Stimulated activated CD4-positive, alpha-beta T cell treated with anti-CD3 and anti-CD28 coated beads, TNF-alpha, amount 100 ng/mL, for 1 hour (primary cell): Measurements from ENCODE around the gene SLK.

ENCODE experiments used
- DNase-seq, 3 donors: peaks; one replicate each; pipeline ENCODE4 v3.0.0-alpha.2; 2020; ENCODE audit warnings: low read depth in 3 of 3, low spot score in 1 of 3

Gene SLK

DNA sequence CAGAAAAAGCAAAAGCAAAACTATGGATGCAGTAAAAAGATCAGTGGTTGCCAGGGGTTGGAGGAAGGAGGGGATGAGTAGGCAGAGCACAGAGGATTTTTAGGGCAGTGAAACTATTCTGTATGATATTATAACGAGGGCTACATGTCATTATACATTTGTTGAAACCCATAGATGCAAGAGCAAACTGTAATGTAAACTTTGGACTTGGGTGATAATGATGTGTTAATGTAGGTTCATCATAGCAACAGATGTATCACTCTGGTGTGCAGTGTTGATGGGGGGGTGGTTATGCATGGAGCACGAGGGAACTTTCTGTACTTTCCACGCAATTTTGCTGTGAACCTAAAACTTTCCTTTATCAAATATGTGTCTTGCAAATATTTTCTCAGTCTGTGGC lies 23.2 kb downstream of the SLK start:
- no peak for DNase-seq

DNA sequence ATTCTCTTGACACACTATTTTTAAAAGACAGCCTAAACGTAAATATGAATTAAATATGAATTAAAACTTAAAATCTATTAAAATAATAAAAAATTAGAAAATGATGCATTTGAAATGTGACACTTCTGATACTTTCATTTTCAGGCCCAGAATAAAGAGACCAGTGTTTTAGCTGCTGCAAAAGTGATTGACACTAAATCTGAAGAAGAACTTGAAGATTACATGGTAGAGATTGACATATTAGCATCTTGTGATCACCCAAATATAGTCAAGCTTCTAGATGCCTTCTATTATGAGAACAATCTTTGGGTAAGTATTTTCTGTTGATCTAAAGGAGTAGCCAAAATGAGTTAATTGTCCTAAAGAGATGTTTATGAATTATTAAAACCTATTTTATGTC lies 23.6 kb downstream of the SLK start:
- no peak for DNase-seq

DNA sequence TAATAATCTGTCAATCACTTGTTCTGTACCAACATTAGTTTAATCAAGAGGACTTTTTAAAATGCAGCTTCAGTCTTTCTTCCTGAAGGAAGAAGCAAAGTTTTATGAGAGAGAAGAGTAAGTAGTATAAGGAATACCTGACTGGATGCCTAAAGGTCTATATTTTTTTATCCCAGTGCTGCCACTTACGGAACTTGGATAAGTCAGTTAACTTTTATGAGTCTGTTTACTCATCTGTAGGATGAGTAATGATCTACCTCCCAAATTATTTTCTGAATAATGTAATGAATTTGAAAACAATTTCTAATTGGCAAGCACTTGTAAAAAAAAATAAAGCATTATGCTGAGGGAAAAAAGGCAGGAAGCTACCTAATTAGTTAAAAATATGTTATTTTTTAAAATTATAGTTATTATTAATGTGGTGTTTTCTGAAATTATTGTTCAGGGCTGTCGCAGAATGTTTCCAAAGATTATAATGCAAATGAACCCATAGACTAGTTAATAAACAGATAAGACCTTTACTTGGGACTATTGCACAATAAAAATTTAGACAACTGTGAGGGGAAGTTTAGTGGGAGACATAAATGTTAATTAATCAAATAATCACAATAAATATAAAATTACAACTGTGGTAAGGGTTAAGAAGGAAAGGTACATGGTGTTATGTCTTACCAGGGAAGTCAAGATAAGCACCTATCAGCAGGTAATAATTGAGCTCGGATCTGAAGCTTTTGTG lies 24.6 kb downstream of the SLK start:
- DNase-seq, result no peak

DNA sequence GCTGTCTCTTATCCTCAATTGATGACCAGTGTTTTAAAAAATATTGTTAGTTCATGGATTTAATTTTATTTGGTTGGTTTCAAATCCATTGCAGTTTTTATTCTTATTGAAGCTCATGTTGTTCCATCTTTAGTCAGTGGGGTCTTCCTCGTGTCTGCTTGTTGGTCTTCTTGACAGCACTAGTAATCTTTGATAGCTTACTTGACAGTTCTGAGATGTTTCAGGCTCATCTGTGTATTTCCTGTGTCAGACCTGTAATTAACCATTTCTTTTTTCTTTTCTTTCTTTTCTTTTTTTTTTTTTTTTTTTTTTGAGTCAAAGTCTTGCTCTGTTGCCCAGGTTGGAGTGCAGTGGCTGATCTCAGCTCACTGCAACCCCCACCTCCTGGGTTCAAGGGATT lies 28.2 kb downstream of the SLK start:
- DNase-seq, result no peak

DNA sequence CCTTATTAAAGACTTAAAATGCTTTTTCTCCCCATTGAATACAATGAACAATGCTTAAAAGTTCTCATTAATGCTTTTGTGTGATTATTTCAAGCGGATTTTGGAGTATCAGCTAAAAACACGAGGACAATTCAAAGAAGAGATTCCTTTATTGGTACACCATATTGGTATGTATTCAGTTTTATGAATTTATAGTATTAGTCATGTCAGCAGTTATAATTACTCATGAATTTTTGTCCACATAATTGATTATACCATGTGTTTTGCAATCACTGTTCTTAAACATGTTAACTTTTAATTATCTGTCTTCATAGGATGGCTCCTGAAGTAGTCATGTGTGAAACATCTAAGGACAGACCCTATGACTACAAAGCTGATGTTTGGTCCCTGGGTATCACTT lies 31.9 kb downstream of the SLK start:
- DNase-seq, result no peak

DNA sequence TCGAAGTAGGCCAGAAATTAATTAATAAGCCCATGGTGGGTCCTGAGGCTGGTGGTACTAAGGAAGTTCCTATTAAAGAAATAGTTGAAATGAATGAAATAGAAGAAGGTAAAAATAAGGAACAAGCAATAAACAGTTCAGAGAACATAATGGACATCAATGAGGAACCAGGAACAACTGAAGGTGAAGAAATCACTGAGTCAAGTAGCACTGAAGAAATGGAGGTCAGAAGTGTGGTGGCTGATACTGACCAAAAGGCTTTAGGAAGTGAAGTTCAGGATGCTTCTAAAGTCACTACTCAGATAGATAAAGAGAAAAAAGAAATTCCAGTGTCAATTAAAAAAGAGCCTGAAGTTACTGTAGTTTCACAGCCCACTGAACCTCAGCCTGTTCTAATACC lies 36.0 kb downstream of the SLK start:
- DNase-seq, result no peak

DNA sequence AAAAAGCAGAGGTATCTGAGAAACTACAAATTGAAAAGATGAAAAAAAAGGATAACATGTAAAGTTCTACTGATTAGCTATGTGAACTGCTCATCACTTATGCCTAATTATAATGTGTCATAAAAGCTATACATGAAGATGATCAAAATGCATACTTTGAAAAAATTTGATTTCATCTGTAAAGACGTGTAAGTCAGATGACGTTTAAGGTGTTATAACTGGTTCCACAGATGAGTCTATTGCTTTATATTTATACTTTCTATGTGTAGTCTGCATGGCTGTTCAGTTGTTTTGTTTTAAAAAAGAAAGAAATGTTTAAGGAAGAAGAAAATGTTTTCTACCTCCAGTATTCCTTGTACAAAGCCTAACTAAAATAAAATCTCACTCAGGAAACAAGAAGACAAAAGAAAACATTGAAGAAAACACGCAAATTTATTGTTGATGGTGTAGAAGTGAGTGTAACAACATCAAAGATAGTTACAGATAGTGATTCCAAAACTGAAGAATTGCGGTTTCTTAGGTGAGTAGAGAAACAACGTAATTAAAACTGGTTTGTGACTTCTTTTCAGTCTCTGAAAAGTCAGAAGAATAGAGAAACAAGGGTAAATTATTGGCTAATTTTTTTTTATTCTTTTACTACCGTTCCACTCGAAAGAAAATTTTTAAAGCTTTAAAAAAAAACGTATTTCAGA lies 38.4 kb downstream of the SLK start:
- DNase-seq, result no peak

DNA sequence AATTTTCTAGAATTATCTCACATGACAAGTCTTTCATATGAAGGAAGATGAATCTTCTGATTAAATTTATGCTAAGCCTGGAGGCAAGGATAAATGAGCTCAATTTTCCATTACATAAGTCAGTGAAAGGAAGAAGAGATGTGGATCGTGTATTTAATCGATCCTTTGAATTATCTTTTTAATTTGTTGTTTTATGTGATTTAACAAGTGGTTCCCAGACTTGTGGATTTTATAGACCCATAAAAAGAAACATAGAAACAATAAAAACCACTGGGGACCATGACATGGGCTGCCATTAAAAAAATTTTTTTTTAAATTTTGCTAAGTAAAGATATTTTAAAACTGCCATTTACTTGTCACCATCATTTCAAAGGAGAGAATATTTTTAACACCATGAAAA lies 45.0 kb downstream of the SLK start:
- DNase-seq, result no peak

DNA sequence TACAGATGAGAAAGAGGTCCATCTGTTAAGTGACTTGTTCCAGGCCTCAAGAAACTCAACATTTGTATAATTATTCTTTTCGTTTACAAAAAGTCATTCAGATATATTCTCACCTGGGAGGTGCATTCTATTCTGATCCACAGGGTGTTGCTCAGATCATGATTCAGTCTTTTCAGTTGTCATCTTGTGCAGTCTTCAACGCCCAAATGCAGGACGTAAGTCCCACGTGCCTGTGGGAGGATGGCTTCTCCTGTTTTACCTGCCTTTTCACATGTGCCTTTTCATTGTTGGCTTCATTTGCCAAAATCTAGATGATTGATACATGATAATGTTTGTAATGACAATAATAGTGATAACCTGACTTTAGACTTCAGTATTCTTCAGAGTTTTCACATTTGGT lies 46.5 kb downstream of the SLK start:
- no peak for DNase-seq

DNA sequence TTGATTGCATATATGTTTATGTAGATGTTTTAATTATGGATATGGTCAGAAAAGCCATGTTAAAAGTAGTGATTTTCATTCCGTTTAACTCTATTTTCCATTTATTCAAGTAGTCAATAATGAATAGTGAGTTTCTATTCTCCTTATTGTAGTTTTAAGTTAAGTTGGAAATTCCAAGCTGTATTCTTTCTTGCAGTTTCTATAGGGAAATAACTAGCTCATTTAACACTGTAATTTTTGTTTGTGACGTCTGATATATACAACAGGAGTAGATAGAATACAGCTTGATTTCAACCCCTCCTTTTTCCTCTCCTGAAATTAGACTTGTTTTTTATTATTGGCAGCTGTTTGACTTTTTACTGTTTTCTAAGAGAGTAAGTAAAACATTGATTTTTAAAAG lies 47.2 kb downstream of the SLK start:
- no peak for DNase-seq

DNA sequence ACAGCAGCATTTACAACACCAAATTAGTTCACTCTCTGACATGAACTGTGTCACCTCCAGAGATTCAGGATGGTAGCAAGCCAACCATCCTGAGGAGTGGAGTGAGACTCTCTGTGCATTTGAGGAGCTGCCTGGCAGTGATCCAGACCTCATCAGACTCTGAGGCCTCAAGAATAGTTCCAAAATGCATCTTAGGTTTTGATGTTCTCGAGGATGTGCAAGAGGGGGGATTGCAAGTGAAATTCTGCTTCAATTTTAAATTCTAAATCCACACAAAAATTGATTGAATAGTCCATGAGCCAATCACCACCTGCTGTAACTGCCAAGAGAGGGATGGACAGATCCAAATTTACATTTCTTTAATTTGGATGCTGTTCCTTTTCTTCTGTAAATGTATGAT lies 49.7 kb downstream of the SLK start:
- no peak for DNase-seq

DNA sequence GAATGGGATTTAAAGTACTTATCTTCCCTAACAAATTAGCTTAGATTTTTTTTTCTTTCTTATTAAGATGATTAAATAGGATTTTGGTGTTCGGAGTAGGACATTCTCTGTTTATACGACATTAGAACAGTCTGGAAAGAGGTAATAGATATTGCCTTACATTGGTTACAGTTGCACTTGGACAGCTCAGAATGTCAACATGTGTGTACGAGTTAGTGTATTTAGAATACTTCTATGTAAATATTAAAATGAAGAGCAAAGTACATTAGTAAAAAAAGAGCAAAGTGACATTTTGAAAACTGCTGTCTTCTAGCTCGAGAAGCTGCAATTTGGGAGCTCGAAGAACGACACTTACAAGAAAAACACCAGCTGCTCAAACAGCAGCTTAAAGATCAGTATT lies 51.5 kb downstream of the SLK start:
- no peak for DNase-seq

DNA sequence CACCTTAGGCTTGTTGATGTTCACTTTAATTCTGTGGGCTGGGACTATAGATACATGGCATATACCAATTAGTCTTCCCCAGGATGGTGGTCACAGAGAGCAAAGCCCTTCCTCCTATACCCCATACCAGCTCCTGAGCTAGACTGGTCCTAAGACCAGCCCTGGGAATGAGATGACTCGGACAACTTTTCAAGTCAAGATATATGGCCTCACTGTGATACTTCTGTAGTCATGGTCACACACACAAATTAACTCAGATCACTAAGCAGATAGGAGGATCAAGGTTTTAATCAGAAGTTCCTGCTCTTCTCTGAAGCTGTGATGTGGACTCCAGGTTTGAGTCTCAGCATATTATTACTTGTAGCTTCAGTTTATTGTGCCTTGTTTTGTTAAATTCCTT lies 53.1 kb downstream of the SLK start:
- no peak for DNase-seq

DNA sequence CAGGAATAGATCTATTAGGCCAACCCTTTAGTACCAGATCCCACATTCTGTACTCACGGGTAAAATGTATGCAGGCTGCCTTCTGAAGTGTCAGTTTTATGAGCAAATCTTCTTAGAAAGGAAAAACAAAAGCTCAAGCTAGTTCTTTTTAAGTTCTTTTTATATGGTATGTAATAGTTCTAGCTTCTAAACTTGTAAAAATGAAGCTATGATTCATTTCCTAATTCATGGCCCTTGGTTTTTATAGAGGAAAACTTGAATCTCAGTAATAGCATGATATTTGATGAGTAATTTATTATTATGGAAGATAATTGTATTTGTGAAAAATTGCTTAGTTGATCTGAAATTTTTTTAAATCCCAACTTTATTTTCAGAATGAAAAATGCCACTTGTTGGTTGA lies 54.3 kb downstream of the SLK start:
- DNase-seq, result no peak

DNA sequence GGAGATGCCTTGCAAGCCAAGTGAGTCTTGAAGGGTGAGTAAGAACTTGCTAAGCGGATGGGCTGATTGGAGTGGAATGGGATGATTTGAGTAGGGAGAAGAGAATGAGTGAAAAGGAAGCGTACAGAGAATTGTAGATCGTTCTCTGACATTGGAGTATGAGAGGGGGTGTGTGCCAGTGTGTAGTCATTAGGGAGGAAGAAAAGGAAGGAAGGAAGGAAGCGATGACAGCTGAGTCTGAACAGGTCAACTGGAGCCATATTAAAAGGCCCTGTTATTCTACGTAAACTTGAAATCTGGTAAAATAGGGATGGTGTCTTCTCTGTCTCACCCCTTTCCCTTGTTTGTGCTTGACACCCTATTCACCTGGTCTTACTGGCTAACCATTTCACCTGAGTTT lies 55.1 kb downstream of the SLK start:
- no peak for DNase-seq

DNA sequence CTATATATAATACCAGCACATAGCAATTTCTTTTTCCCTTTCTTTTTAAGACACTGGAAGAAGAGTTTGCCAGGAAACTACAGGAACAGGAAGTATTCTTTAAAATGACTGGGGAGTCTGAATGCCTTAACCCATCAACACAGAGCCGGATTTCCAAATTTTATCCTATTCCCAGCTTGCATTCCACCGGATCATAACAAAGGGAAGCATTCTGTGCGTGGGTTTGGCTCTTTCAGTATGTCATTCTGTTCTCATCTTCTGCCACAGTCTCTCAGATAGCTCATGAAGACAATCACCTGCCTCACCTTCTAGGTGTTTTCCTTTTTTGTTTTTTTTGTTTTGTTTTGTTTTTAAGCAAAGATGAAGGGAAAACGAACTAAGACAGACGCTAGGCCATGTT lies 58.6 kb downstream of the SLK start:
- no peak for DNase-seq

DNA sequence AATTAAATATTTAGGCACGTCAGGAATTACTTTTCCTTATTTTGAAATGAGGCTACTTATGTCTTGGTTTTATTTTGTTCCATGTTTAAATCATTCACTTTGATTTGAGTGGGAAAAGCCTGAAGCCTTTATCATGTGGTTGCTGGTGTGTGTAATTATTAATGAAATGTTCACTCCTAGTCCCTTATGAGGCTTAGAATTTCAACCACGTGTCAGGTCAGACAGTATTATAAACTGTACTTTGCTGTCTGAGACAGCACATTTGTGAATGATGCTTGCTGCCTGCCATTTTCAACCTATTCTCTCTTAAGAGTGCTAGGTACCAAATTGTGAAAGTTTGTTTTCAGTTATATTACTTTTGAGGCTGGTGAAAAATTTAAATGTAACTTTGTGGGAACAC lies 59.8 kb downstream of the SLK start:
- no peak for DNase-seq

DNA sequence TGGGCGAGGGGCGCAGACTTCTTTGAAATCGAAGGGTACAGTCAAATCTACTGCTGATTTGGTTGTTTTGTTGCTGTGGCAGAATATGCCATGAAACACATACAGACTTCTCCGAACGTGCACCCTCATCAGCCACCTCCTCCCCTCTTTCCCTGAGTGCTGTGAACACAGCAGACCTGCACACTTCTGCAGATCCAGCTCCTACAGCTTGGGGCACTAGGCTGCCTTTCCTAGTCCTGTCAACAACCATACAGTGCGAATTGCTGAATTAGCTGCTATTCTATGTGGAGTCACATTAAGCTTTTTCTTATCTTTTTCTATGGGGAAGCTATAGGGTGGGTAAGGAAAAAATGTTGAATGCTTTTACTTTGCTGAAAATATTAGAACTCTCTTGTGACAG lies 61.2 kb downstream of the SLK start:
- no peak for DNase-seq

DNA sequence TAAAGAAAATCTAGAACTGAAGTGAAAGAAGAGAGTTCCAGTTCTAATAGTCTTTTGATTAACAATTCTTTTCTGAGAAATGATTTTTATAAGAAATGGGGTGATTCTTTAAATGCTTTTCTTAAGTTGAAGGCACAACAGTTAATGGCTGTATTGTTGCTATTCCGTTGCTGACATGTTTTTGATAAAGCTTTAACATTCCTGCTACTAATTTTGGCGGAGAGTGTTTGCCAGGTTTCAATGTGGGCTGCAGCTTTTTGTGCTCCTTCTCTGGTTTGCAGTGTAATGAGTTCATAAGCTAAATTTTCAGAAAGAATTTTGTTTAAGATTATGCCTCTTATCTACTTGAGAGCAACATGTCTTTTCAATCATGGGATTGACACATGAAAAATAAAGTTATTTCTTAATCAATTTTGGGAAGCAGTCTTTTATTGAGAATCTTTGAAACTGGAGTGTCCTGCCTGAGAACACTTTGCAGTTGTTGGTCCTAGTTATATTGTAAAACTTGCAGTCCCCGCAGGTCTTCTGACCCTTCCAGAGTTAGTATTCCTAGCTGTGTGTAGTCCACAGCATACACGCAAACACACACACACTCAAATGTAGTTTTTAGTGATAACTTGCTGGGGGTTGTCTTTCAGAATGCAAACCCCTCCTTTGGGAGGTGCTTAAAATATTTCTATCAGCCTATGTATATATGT lies 62.0 kb downstream of the SLK start:
- no peak for DNase-seq

DNA sequence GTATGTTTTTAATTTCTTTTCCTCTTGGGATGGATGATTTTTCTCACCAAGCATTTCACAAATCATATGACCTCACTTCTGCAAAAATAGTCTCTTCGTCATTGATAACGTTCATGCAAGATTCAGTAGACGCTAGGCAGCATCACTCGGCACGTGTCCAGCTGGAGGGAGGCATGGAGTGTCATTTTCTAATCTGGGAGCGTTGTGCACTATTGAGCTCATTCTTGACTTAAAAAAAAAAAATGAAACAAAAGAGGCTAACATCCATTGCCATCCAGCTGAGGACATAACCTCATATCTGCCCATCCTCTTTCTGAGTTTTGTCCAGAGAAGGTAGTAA lies 62.6 kb downstream of the SLK start:
- no peak for DNase-seq

DNA sequence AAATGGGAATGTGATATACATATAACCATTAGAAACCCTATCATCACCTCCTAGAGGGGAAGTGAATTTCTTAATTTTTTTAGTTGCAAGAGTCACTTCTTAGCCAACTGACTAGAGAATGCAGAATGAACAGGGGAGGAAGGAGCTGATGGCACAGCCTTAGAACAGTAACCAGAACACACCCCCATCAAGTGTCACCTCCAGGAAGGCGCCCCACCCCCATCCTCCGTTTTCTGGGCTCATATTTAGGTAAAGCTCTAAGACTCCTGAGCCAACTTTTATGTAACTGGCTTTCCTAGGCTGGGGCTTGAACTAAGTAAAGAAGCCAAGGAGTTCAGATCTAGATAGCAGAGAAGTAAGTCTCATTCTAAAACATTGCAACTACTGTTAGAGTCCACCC lies 64.7 kb downstream of the SLK start:
- DNase-seq, result no peak

DNA sequence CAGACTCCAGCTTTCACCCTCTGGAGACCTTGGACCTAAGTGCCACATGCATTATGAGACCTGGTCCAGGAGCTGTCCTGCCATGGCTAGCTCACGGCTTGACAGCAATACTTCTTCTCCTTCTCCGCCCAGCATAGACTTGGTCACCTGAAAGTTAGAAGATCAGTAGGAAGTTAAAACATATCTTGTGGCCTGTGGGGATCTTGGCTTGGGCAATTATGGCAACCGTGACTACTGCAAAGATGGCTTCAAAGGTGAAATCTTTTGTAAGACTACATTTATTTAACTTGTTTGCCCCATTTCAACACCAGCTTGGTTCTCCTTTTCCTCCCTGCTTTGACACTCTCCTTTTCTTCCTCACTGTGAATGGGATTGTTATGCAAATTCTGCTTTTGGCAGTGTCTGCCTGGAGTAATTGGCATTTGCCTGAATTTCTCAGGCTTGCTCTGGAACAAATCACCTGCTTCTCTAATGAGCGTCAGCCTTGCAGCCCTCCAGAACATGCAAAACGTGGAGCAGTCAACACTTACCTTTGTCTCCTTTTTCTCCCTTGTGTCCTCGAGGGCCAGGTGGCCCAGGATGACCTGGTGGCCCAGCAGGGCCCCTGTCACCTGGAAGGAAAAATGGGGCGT lies 65.3 kb downstream of the SLK start:
- DNase-seq, result no peak
